T1000 (cell line): ENCODE measurements around the gene SLC35F3.
"Not testable (repeated sequence)": the region's sequence is repeated elsewhere in the genome, so short reads cannot be mapped to it uniquely, and the experiment has no call there.

Source experiments
- DNase-seq: peaks from one replicate; lab custom pipeline; 2025; ENCODE audit warnings: mixed read lengths; lab: John Stamatoyannopoulos, UW

Gene SLC35F3

GRCh38 chr1:234226113-234226818 is 321.8 kb downstream of the SLC35F3 start:
- DNase-seq = no peak

- DNase-seq = no peak
Measured at GRCh38 chr1:234226819-234227165, 322.3 kb downstream of the SLC35F3 start.

- DNase-seq = no peak
Measured at GRCh38 chr1:234229581-234230387, 325.3 kb downstream of the SLC35F3 start.

GRCh38 chr1:234230414-234230862 is 326.0 kb downstream of the SLC35F3 start:
- DNase-seq = no peak

- no peak for DNase-seq
Measured at GRCh38 chr1:234231061-234231892, 326.8 kb downstream of the SLC35F3 start.

- DNase-seq = no peak
Measured at GRCh38 chr1:234231893-234232276, 327.4 kb downstream of the SLC35F3 start.

- DNase-seq = no peak
Measured at GRCh38 chr1:234234199-234234598, 329.7 kb downstream of the SLC35F3 start.

GRCh38 chr1:234235434-234235881 is 331.0 kb downstream of the SLC35F3 start:
- DNase-seq = no peak

GRCh38 chr1:234237393-234237792 is 332.9 kb downstream of the SLC35F3 start:
- no peak for DNase-seq

- DNase-seq = no peak
Measured at GRCh38 chr1:234238060-234238459, 333.6 kb downstream of the SLC35F3 start.

- no peak for DNase-seq
Measured at GRCh38 chr1:234239515-234239914, 335.0 kb downstream of the SLC35F3 start.

- DNase-seq = no peak
Measured at GRCh38 chr1:234239936-234240335, 335.5 kb downstream of the SLC35F3 start.

GRCh38 chr1:234240680-234241079 is 336.2 kb downstream of the SLC35F3 start:
- DNase-seq = no peak

- no peak for DNase-seq
Measured at GRCh38 chr1:234241941-234242490, 337.5 kb downstream of the SLC35F3 start.

- no peak for DNase-seq
Measured at GRCh38 chr1:234243521-234244260, 339.2 kb downstream of the SLC35F3 start.

- no peak for DNase-seq
Measured at GRCh38 chr1:234244482-234244881, 340.0 kb downstream of the SLC35F3 start.

- no peak for DNase-seq
Measured at GRCh38 chr1:234246638-234247116, 342.2 kb downstream of the SLC35F3 start.

- not testable (repeated sequence) for DNase-seq
Measured at GRCh38 chr1:234247746-234248145, 343.3 kb downstream of the SLC35F3 start.

GRCh38 chr1:234250747-234251146 is 346.3 kb downstream of the SLC35F3 start:
- DNase-seq = no peak

GRCh38 chr1:234253732-234254131 is 349.3 kb downstream of the SLC35F3 start:
- no peak for DNase-seq

- no peak for DNase-seq
Measured at GRCh38 chr1:234256359-234256758, 351.9 kb downstream of the SLC35F3 start.
